ENCODE measurements around the gene VANGL2. TPM values are rescaled to one million over a fixed set of nuclear protein-coding genes. Genes with fewer than 3 reads are reported as not detected.

The VANGL2 gene
- polyA plus RNA-seq, 1 donor, result 18.8 TPM

Other genes starting within 250 kb of the VANGL2 start
- 0.27 TPM for gene ATP1A4, start 249.0 kb upstream of the VANGL2 start, polyA plus RNA-seq
- gene CASQ1, start 210.0 kb upstream of the VANGL2 start, polyA plus RNA-seq, result 1.9 TPM
- 74.8 TPM for gene PEA15, start 195.2 kb upstream of the VANGL2 start, polyA plus RNA-seq
- gene DCAF8, start 138.0 kb upstream of the VANGL2 start, polyA plus RNA-seq, result 152 TPM
- gene PEX19, start 115.4 kb upstream of the VANGL2 start, polyA plus RNA-seq, result 49.1 TPM
- 137 TPM for gene COPA, start 57.3 kb upstream of the VANGL2 start, polyA plus RNA-seq
- gene NCSTN, start 57.2 kb upstream of the VANGL2 start, polyA plus RNA-seq, result 132 TPM
- gene NHLH1, start 33.5 kb upstream of the VANGL2 start, polyA plus RNA-seq, result 0.19 TPM
- 1.6 TPM for gene SLAMF6, start 122.7 kb downstream of the VANGL2 start, polyA plus RNA-seq
- 1.7 TPM for gene CD84, start 178.9 kb downstream of the VANGL2 start, polyA plus RNA-seq
- 0.91 TPM for gene SLAMF1, start 246.5 kb downstream of the VANGL2 start, polyA plus RNA-seq